ENCODE data around the gene ZNF570. TPM values are rescaled to one million over a fixed set of nuclear protein-coding genes. Genes with fewer than 3 reads are reported as not detected.

The ZNF570 gene
- total RNA-seq, 2 experiments from 2014 or later: 4.3 TPM

GRCh38 chr19:37506387-37507166 lies 37.4 kb downstream of the ZNF570 start, which contains the start of gene ZNF793:
Gene ZNF793, plus strand, starts transcription at chr19:37506939. Its CDS starts 16,501 bp downstream, at chr19:37523440.
- no peaks in the 10 kb centered on the region for H3K4me1 Mint-ChIP-seq (ENCODE audit: low read depth)
- H3K27me3 Mint-ChIP-seq: no peaks in the 10 kb centered on the region
- no peak within 1 kb of the TSS for H3K4me3 Mint-ChIP-seq
- DNase-seq: peak; percentile 86
- ChIA-PET CTCF (interaction anchor here (0.8 to 1.6 kb wide), 5 partner anchors 13 to 533 kb away, joined by 3 to 5 read pairs (median 3); partner anchors contain the start of genes ZNF540, ZNF569, ZNF570 and ZNF571), POLR2A (interaction anchor here (1.0 to 1.9 kb wide), 7 partner anchors 37 to 656 kb away, joined by 3 to 15 read pairs (median 4); partner anchors contain the start of genes ZNF345, ZNF527, ZNF540 and ZNF569)
- intact Hi-C loops (cut with micrococcal nuclease): loop anchor here (1.0 to 2.0 kb wide), 4 partner anchors 37 to 334 kb away; partner anchors contain the start of genes ZNF527, ZNF540, ZNF570 and ZNF571
- H3K9me3 Mint-ChIP-seq: peaks cover 30% of the 10 kb centered on the region
- H3K27ac Mint-ChIP-seq: no peak within 1 kb of the TSS
- H3K36me3 Mint-ChIP-seq: peaks cover 42% of the 10 kb centered on the region

DNA sequence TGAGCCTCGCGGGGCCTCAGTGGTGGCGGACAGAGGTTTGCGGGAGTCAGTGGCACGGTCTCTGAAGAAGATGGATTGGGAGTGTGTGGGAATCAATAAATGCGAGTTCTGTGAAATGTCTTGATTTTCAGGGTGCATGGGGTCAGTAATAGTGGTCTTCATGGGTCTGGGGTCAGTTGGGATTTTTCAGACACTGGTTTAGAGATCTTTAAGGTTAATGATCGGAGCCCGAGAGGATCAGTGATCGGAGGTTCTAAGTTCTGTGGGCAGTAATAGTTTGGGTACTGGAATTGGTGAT lies 38.0 kb downstream of the ZNF570 start:
- H3K4me3 Mint-ChIP-seq: no peak overlapping the region
- H3K36me3 Mint-ChIP-seq: peaks cover 43% of the 10 kb centered on the region
- H3K27ac Mint-ChIP-seq: no peak overlapping the region
- POLR2A ChIA-PET: interaction anchor here (1.0 to 1.9 kb wide), 5 partner anchors 40 to 273 kb away, joined by 3 to 15 read pairs (median 4); partner anchors contain the start of genes ZNF527, ZNF540, ZNF569 and ZNF571
- H3K27me3 Mint-ChIP-seq: no peaks in the 10 kb centered on the region
- intact Hi-C loops (cut with micrococcal nuclease): loop anchor here (2.0 kb wide), 1 partner anchor 334 kb away; the partner anchor contains the start of gene ZNF585A
- no peaks in the 10 kb centered on the region for H3K4me1 Mint-ChIP-seq (ENCODE audit: low read depth)
- peaks cover 29% of the 10 kb centered on the region for H3K9me3 Mint-ChIP-seq
- DNase-seq: no peak
- CTCF ChIA-PET: interaction anchor here (0.8 to 1.6 kb wide), 4 partner anchors 12 to 534 kb away, joined by 3 to 5 read pairs (median 3); partner anchors contain the start of genes ZNF569 and ZNF570

- Mint-ChIP-seq H3K4me1 (ENCODE audit: low read depth) (no peaks in the 10 kb centered on the region), H3K27ac (no peak overlapping the region), H3K36me3 (peaks cover 56% of the 10 kb centered on the region), H3K4me3 (no peak overlapping the region), H3K27me3 (no peaks in the 10 kb centered on the region), H3K9me3 (peaks cover 36% of the 10 kb centered on the region)
- DNase-seq: no peak
- ChIA-PET POLR2A (no interaction called here), CTCF (no interaction called here)
- intact Hi-C loops (cut with micrococcal nuclease): no loop called here
Observed at GRCh38 chr19:37511186-37511585, 42.0 kb downstream of the ZNF570 start.

GRCh38 chr19:37511821-37512220 lies 42.7 kb downstream of the ZNF570 start:
- intact Hi-C loops (cut with micrococcal nuclease): no loop called here

DNA sequence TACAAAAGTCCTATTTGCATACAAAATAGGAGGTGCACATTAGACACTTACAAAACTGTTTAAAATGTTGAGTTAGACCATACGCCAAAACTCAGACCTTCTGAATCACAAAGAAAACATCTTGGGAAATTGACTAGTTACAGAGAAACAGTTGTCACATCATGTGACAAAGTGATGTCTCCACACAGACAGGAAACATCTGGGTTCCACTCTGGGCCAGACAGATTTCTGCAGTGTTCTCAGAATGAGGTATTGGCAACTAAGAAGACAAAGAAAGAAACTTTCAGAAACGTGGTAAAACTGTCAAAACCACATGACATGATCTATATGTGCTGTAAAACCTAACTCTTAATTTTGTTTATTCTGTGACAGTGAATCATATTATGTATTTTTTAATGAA lies 44.2 kb downstream of the ZNF570 start:
- POLR2A ChIA-PET: no interaction called here
- intact Hi-C loops (cut with micrococcal nuclease): no loop called here

More at GRCh38 chr19:37511821-37512220, 42.7 kb downstream of the ZNF570 start:
- no peak for DNase-seq
- ChIA-PET CTCF (no interaction called here), POLR2A (no interaction called here)
- Mint-ChIP-seq H3K27ac (no peak overlapping the region), H3K36me3 (peaks cover 62% of the 10 kb centered on the region), H3K4me3 (no peak overlapping the region), H3K9me3 (peaks cover 38% of the 10 kb centered on the region), H3K4me1 (ENCODE audit: low read depth) (no peaks in the 10 kb centered on the region), H3K27me3 (no peaks in the 10 kb centered on the region)

GRCh38 chr19:37519890-37520289 lies 50.7 kb downstream of the ZNF570 start:
- Mint-ChIP-seq H3K27ac (no peak overlapping the region), H3K4me1 (ENCODE audit: low read depth) (no peaks in the 10 kb centered on the region), H3K9me3 (peaks cover 52% of the 10 kb centered on the region), H3K27me3 (no peaks in the 10 kb centered on the region), H3K4me3 (no peak overlapping the region), H3K36me3 (peaks cover 62% of the 10 kb centered on the region)
- no peak for DNase-seq
- intact Hi-C loops (cut with micrococcal nuclease): no loop called here
- ChIA-PET CTCF (interaction anchor here (1.2 kb wide), 1 partner anchor 13 kb away, joined by 3 read pairs; the partner anchor contains the start of gene ZNF793), POLR2A (no interaction called here)

More for the DNA sequence above, 44.2 kb downstream of the ZNF570 start:
- H3K36me3 Mint-ChIP-seq: peaks cover 74% of the 10 kb centered on the region
- CTCF ChIA-PET: no interaction called here
- DNase-seq: no peak
- peaks cover 46% of the 10 kb centered on the region for H3K9me3 Mint-ChIP-seq
- no peak overlapping the region for H3K27ac Mint-ChIP-seq
- H3K4me1 Mint-ChIP-seq (ENCODE audit: low read depth): no peaks in the 10 kb centered on the region
- H3K4me3 Mint-ChIP-seq: no peak overlapping the region
- no peaks in the 10 kb centered on the region for H3K27me3 Mint-ChIP-seq

GRCh38 chr19:37537391-37537947 lies 68.3 kb downstream of the ZNF570 start:
- Mint-ChIP-seq H3K36me3 (peaks cover 65% of the 10 kb centered on the region), H3K27ac (no peak overlapping the region), H3K9me3 (peaks cover 72% of the 10 kb centered on the region), H3K27me3 (no peaks in the 10 kb centered on the region), H3K4me3 (no peak overlapping the region), H3K4me1 (ENCODE audit: low read depth) (no peaks in the 10 kb centered on the region)
- ChIA-PET POLR2A (no interaction called here), CTCF (no interaction called here)
- intact Hi-C loops (cut with micrococcal nuclease): no loop called here
- no peak for DNase-seq

Other genes with a start within 250 kb of the ZNF570 start
- gene ZNF527, start 98.3 kb upstream of the ZNF570 start, total RNA-seq: 1 to 10 TPM; 3.8 to 4.4 TPM
- gene ZNF569, start 1.9 kb upstream of the ZNF570 start, total RNA-seq: 1 to 10 TPM; 5.3 to 7.2 TPM
- gene ZNF793, start 37.6 kb downstream of the ZNF570 start, total RNA-seq: 1 to 10 TPM; 2.4 to 3.4 TPM
- 1 to 10 TPM; 2.7 to 4.0 TPM for gene ZNF571, start 125.4 kb downstream of the ZNF570 start, total RNA-seq
- 1 to 10 TPM in 1 of 2 experiments, under 1 TPM in 1; 0.86 to 1.1 TPM for gene ZNF540, start 125.5 kb downstream of the ZNF570 start, total RNA-seq
- 10 to 100 TPM; 11.1 to 11.4 TPM for gene ZFP30, start 186.1 kb downstream of the ZNF570 start, total RNA-seq